ENCODE results near the gene TFEC. TPM values are rescaled to one million over a fixed set of nuclear protein-coding genes. Genes with fewer than 3 reads are reported as not detected.

Gene TFEC
- total RNA-seq, 4 donors from 2014 or later = 1.5 to 6.1 (median 3.5) TPM

DNA sequence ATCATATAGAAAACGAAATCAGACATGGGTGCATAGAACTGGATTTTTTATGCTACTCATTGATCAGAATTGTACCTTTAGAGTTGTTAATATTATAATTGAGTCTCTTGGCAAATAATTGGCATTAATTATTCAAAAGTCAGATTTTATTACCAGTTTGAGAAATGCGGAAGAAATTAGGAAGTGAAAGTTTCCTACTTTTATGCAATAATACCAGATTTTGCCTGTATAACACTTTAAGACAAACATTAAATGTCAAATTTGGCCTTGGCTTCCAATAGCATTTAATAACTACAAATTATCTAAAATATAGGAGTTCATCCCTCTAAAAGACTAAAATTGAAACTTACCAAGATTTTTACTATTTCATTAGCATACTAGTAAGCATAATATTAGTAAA lies 6.8 kb upstream of the TFEC start:
- H3K4me3 ChIP-seq = no peak overlapping the region
- no peaks in the 10 kb centered on the region for H3K9me3 ChIP-seq
- no peaks in the 10 kb centered on the region for H3K27me3 ChIP-seq
- 80% methylated on average over 2 of the region's 2 CpGs for WGBS
- DNase-seq (ENCODE audit: extremely low spot score) = no peak
- TF ChIP-seq, protein P1, sequence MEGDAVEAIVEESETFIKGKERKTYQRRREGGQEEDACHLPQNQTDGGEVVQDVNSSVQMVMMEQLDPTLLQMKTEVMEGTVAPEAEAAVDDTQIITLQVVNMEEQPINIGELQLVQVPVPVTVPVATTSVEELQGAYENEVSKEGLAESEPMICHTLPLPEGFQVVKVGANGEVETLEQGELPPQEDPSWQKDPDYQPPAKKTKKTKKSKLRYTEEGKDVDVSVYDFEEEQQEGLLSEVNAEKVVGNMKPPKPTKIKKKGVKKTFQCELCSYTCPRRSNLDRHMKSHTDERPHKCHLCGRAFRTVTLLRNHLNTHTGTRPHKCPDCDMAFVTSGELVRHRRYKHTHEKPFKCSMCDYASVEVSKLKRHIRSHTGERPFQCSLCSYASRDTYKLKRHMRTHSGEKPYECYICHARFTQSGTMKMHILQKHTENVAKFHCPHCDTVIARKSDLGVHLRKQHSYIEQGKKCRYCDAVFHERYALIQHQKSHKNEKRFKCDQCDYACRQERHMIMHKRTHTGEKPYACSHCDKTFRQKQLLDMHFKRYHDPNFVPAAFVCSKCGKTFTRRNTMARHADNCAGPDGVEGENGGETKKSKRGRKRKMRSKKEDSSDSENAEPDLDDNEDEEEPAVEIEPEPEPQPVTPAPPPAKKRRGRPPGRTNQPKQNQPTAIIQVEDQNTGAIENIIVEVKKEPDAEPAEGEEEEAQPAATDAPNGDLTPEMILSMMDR (IDR thresholded peaks at IDR 0.05) = no peak
- no peak for TF ChIP-seq POLR2AphosphoS5 (IDR thresholded peaks at IDR 0.05)
- TF ChIP-seq EP300 (IDR thresholded peaks at IDR 0.05) = no peak
- no peak for TF ChIP-seq POLR2A (IDR thresholded peaks at IDR 0.05; ENCODE audit: low read depth)
- H3K36me3 ChIP-seq = no peaks in the 10 kb centered on the region
- H3K27ac ChIP-seq (replicated peaks in 1 of 4) = no peak overlapping the region
- intact Hi-C loops (cut with DNase I) = no loop called here
- H3K4me1 ChIP-seq = no peaks in the 10 kb centered on the region

DNA sequence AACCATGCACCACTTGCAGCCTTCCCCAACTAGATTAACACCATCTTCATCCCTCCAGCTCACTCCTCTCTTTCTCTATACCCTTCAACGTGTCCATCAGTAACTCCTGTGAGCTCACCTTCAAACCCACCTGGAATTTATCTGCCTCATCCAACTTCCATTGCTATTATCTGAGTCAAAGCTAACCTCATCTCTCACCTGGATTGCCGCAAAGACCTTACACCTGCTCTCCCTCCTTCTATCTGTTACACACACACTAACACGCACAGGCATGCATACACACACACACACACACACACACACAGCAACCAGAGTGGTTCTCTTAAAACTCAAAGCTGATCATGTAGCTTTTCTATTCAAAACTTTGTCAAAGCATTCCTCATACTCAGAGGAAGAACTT lies 3.8 kb upstream of the TFEC start:
- Histone ChIP-seq H3K36me3 (no peaks in the 10 kb centered on the region), H3K4me3 (no peak overlapping the region), H3K4me1 (no peaks in the 10 kb centered on the region), H3K9me3 (no peaks in the 10 kb centered on the region), H3K27ac (replicated peaks in 1 of 4) (no peak overlapping the region), H3K27me3 (no peaks in the 10 kb centered on the region)
- 93% methylated on average over 3 of the region's 3 CpGs for WGBS
- intact Hi-C loops (cut with DNase I) = no loop called here
- TF ChIP-seq, protein P1 (IDR thresholded peaks at IDR 0.05) = no peak
- TF ChIP-seq POLR2AphosphoS5 (IDR thresholded peaks at IDR 0.05) (no peak), POLR2A (IDR thresholded peaks at IDR 0.05; ENCODE audit: low read depth) (no peak), EP300 (IDR thresholded peaks at IDR 0.05) (no peak)
- DNase-seq (ENCODE audit: extremely low spot score) = no peak

DNA sequence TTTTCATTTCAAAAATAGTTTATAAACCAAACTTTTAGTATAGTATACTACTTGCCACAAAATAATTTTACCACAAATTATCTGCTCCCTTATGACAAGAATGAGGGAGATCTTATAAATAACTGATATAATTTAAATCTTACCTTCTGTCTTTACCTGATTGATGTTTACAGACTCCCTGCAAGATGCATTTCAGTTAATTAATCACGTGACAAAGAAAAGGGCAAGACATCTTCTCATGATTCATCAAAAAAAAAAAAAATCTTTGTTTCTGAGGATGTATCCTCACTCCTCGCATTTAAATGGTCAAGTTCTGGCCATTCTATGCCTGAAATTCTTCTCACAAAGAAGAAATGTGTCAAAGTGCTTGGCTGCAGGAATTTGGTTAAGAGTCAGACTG lies 2.3 kb upstream of the TFEC start:
- DNase-seq (ENCODE audit: extremely low spot score) = no peak
- H3K36me3 ChIP-seq = no peaks in the 10 kb centered on the region
- no peaks in the 10 kb centered on the region for H3K27me3 ChIP-seq
- intact Hi-C loops (cut with DNase I) = no loop called here
- H3K27ac ChIP-seq (replicated peaks in 1 of 4) = no peak overlapping the region
- no peaks in the 10 kb centered on the region for H3K9me3 ChIP-seq
- no peaks in the 10 kb centered on the region for H3K4me1 ChIP-seq
- TF ChIP-seq EP300 (IDR thresholded peaks at IDR 0.05) (no peak), POLR2AphosphoS5 (IDR thresholded peaks at IDR 0.05) (no peak), POLR2A (IDR thresholded peaks at IDR 0.05; ENCODE audit: low read depth) (no peak)
- TF ChIP-seq, protein P1 (IDR thresholded peaks at IDR 0.05) = no peak
- no peak overlapping the region for H3K4me3 ChIP-seq
- 80% methylated on average over 2 of the region's 2 CpGs for WGBS

DNA sequence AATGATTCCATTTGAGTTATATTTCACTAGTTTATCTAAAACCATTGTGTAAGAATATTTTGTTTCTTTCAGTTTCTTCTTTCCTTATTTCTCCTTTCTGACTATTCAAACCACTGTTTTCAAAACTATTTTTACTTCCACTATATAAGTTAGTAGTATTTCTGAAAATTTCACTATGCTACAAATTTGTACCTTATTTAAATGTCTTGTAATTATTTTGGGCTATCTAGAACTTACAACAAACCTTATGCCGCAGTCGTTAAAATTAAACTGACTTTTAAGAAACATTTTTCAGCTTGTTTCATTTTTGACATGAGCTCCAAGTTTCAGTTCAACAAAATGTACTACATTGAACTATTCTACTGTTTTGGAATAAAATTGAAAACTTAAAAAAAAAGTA lies 1.8 kb downstream of the TFEC start:
- Histone ChIP-seq H3K4me3 (peak overlapping the region in 1 of 4 donors; percentile 14), H3K27ac (replicated peaks in 1 of 4) (no peak overlapping the region), H3K4me1 (no peaks in the 10 kb centered on the region), H3K27me3 (no peaks in the 10 kb centered on the region), H3K36me3 (no peaks in the 10 kb centered on the region), H3K9me3 (no peaks in the 10 kb centered on the region)
- TF ChIP-seq POLR2A (IDR thresholded peaks at IDR 0.05; ENCODE audit: low read depth) (no peak), POLR2AphosphoS5 (IDR thresholded peaks at IDR 0.05) (no peak), EP300 (IDR thresholded peaks at IDR 0.05) (no peak)
- TF ChIP-seq, protein P1 (IDR thresholded peaks at IDR 0.05) = no peak
- intact Hi-C loops (cut with DNase I) = no loop called here
- no peak for DNase-seq (ENCODE audit: extremely low spot score)
- 75% methylated on average over 2 of the region's 2 CpGs for WGBS

DNA sequence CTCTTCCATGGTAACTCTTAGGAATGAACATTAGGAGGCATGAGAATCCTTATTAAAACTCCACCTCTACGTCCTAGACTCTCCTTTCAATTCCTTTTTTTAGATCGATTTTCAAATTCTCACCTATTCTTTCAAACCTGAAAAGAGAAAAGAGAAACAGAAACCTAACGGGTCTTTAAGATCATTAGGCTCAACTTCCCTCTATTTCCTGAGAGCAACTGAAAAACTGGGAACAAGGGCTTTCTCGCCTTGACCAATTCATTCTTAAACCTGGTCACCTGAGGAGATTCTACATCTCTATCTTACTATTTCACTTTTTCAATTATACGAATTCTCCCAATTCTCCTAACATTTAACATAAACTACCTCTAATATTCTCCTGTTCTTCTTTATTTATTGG lies 2.8 kb downstream of the TFEC start:
- Histone ChIP-seq H3K9me3 (no peaks in the 10 kb centered on the region), H3K4me1 (no peaks in the 10 kb centered on the region), H3K27ac (replicated peaks in 1 of 4) (no peak overlapping the region), H3K36me3 (no peaks in the 10 kb centered on the region), H3K27me3 (no peaks in the 10 kb centered on the region), H3K4me3 (no peak overlapping the region)
- DNase-seq (ENCODE audit: extremely low spot score) = no peak
- intact Hi-C loops (cut with DNase I) = no loop called here
- 65% methylated on average over 5 of the region's 5 CpGs for WGBS
- no peak for TF ChIP-seq POLR2A (IDR thresholded peaks at IDR 0.05; ENCODE audit: low read depth)
- TF ChIP-seq, protein P1 (IDR thresholded peaks at IDR 0.05) = no peak
- TF ChIP-seq POLR2AphosphoS5 (IDR thresholded peaks at IDR 0.05) = no peak
- no peak for TF ChIP-seq EP300 (IDR thresholded peaks at IDR 0.05)

Measured in esophagus muscularis mucosa (tissue), 4 donors.